SU-DHL-6 (cell line): ENCODE results near the gene EPHX1.

Experiments
- EZH2phosphoT487 ChIP-seq: fragments of 200-600 bp; sonication (generic), shearing (Covaris generic); conservative IDR thresholded peaks from 2 replicates; pipeline ENCODE4 v1.6.1; 2018; ENCODE audit warnings: mild to moderate bottlenecking, antibody characterized with exemption, low read length, moderate library complexity, mixed read lengths
- TF ChIP-seq, protein P1 (sequence below): fragments of 200-600 bp; sonication (generic); IDR thresholded peaks from one replicate; pipeline ENCODE4 v1.5.1; 2017; ENCODE audit warnings: antibody characterized with exemption, mild to moderate bottlenecking, low read length, moderate library complexity; ENCODE audit not compliant: insufficient read depth, poor library complexity, severe bottlenecking

DNA sequence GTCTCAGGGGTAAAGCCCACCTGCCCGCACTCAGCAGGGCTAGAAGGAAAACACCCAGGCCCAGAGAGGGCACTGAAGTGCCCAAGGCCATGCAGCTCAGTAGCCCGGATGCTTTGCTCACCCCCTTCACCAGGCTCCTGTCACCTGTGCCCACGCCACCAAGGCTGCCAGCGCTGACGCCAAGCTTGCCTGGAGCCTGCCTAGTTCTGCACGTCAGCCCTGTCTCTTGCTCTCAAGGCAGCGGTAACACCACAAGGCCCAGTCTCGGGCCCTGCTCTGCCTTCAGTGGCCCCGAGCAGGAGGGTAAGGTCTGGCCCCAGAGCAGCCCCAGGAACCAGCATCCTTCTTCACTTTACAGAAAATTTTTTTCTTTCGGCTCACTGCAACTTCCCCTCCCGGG is 64.5 kb downstream of the EPHX1 start:
- TF ChIP-seq, protein P1, sequence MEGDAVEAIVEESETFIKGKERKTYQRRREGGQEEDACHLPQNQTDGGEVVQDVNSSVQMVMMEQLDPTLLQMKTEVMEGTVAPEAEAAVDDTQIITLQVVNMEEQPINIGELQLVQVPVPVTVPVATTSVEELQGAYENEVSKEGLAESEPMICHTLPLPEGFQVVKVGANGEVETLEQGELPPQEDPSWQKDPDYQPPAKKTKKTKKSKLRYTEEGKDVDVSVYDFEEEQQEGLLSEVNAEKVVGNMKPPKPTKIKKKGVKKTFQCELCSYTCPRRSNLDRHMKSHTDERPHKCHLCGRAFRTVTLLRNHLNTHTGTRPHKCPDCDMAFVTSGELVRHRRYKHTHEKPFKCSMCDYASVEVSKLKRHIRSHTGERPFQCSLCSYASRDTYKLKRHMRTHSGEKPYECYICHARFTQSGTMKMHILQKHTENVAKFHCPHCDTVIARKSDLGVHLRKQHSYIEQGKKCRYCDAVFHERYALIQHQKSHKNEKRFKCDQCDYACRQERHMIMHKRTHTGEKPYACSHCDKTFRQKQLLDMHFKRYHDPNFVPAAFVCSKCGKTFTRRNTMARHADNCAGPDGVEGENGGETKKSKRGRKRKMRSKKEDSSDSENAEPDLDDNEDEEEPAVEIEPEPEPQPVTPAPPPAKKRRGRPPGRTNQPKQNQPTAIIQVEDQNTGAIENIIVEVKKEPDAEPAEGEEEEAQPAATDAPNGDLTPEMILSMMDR, result no peak
- no peak for TF ChIP-seq EZH2phosphoT487
